ENCODE data around the gene OGFOD3.

The OGFOD3 gene

GRCh38 chr17:82446124-82446523, 27.7 kb upstream of the OGFOD3 start:
- no peak for DNase-seq

DNA sequence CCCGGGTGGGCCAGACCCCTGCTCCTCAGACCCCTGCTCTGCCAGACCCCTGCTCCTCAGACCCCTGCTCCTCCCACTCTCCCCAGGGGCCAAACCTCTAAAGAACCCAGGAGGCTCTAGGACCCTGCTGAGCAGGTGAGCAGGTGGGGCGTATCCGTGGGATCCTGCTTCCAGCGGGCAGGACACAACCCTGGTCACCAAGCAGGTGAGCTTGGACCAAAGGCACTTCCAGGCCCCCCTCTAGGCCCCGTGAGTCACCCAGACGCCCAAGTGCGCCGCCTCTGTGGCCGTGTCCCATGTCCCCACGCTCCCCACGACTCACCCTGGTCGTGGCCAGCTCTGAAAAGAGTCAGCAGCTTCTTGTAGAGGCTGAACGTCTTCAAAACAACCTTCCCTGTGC, 27.2 kb upstream of the OGFOD3 start:
- no peak for DNase-seq

GRCh38 chr17:82444941-82445521, 26.6 kb upstream of the OGFOD3 start:
- DNase-seq, result peak; percentile 31

DNA sequence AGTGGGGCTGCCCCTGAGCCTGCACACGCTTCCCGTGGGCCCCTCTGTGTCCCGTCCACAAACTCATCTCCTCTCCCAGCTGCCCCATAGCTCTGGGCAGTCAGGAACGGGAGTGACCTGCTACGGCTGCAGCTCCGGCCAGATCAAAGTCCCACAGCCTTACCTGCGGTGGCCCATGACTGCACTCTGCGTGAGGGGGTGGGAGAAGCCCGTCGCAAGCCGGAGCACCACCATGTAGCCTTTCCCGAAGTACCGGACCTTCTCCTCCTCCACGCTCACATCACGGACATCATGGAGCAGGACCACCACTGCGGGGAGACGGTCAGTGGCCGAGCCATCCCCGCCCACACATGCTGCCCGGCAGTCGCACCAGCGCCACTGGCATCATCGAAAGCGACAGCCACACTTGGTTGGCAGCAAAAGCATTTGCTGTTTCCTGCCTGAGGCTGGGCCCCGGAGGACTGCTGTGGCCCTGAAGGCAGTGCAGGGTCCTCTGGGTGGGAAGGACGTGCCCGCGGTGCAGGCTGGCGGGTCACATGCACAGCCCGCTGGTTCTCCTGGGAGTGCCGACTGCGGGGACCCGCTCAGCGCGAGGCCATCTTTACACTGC, 26.0 kb upstream of the OGFOD3 start:
- no peak for DNase-seq

- DNase-seq, result no peak
Observed at GRCh38 chr17:82443465-82444283, 25.3 kb upstream of the OGFOD3 start.

GRCh38 chr17:82442643-82443464, 24.5 kb upstream of the OGFOD3 start:
- DNase-seq, result no peak

DNA sequence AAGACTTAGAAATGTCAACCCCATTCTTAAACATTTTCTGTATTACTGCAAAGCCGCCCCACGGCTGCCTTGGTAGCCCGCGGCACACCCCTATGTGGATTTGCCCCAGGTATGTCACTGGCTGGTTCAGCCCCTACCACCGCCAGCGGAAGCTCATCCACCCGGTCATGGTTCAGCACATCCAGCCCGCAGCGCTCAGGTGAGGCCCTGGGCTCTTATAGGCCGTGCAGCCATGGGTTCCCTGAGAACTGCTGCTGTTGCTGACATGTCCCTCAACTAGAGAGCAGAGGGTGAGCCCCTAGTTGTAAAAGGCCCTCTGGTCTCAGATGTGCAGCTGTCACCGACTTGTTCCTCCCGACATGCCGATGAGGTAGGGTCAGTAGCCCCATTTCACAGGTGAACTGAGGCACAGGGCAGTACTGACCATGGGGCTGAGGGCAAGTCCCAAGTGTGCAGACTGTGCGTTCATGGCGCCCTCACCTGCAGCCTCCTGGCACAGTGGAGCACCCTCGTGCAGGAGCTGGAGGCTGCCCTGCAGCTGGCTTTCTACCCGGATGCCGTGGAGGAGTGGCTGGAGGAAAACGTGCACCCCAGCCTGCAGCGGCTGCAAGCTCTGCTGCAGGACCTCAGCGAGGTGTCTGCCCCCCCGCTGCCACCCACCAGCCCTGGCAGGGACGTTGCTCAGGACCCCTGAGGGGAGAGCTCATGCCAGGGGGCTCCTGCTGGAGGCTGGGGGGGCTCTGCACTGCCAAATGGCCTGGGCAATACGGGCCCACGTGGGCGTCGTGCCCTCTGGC, 23.5 kb upstream of the OGFOD3 start:
- DNase-seq, result no peak

DNA sequence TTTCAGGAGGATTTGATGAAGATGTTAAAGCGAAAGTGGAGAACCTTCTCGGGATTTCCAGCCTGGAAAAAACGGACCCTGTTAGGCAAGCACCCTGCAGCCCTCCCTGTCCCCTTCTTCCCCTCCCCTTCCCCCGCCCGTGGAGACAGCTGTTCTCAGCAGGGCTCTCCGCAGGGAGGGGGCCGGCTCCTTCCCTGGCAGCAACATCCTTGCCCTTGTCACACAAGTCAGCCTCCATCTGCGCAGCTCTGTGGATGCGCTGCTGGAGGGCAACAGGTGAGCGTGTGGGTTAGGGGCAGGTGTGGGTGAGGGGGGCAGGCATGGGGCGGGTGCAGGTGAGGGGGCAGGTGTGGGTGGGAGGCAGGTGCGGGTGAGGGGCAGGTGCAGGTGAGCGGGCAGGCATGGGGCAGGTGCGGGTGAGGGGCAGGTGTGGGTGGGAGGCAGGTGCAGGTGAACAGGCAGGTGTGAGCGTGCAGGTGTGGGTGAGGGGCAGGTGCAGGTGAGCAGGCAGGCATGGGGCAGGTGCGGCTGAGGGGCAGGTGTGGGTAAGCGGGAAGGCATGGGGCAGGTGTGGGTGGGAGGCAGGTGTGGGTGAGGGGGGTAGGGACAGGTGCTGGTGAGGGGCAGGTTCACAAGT, 22.7 kb upstream of the OGFOD3 start:
- DNase-seq, result no peak

DNA sequence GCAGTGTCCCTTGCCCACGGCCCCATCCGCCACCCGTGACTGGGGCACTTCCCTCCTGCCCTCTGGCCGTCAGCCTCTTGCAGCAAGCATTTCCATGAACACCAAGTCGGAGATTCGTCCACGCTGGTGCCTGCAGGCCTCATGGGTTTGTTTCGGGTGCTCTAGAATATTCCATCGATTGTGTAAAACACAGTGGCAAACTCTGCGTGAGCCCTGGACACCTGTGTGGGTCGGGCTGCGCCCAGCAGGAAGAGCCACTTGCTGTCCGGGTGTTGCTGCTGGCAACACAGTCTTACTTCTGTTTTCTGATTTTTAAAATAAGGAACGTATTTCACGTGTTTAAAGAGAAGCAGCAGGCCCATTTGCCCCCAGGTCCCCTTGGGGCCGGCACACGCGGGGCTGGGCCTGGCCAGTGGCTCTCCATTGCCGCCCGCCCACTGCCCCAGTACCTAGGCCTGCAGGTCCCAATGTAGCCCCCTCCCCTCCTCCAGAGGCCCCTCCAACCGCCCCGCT, 22.1 kb upstream of the OGFOD3 start:
- DNase-seq, result no peak

GRCh38 chr17:82439829-82440365, 21.5 kb upstream of the OGFOD3 start:
- no peak for DNase-seq

DNA sequence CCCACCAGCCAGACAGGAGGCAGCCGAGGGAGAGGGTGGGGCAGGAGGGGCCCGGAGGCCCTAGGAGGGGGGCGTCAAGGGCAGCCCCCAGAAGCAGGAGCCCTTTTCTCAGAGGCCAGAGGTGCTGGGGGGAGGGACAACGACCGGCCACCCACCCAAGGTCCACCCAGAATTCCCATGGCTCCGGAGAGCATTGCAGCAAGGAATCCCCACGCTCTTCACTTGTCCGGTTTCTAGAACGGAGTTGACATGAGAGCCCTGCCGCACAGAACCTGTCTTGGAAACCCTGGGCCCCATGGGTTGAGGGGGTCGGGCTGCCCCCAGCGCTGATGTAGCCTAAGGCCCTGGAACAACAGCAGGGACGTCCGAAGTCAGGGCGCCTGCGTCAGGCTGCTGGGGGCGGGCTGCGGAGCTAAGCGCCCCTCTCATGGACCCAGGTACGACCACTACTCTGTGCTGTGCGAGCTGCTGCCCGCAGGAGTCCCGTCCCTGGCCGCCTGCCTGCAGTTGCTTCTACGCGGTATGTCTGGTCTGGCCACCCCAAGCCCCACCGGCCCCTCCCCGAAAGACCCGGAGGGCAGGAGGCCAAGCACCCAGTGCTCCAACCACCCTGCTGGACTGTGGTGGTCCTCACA, 20.9 kb upstream of the OGFOD3 start:
- no peak for DNase-seq

DNA sequence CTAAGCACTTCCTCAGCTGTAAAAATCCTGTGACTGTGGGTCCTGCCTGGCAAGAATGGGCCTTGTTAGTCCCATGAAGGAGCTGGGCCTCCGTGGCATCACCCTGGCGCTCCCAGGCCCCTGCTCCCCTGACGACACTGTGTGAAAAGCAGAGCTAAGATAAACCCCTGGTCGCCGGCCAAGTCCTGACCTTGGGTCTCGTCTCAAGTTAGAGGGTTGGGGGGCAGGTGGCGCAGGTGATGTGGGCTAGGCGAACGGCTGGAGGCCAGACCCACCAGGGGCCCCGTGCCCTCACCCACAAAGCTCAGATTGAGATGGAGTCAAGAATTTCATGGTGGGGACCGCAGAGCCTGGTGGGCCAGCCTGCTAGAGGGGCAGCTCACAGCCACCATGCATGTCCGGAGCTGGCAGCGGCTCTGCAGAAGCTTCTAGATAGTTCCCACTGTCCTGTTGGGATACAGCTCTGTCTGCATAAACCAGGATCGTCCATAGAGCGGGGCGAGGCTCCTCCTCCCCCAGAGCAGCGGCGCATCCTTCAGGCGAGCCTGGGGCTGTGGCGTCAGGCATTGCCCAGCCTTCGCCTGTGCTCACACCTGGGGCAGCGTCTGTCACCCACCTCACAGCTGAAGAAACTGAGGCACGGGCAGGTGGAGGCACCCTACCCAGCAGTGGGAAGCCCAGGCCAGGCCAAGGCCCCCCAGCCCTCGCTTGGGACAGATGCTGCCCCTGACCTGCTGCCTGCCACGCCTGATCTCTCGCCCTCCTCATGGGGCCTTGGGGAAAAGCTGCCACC, 20.2 kb upstream of the OGFOD3 start:
- no peak for DNase-seq

GRCh38 chr17:82437325-82437668, 18.9 kb upstream of the OGFOD3 start:
- DNase-seq, result no peak

DNA sequence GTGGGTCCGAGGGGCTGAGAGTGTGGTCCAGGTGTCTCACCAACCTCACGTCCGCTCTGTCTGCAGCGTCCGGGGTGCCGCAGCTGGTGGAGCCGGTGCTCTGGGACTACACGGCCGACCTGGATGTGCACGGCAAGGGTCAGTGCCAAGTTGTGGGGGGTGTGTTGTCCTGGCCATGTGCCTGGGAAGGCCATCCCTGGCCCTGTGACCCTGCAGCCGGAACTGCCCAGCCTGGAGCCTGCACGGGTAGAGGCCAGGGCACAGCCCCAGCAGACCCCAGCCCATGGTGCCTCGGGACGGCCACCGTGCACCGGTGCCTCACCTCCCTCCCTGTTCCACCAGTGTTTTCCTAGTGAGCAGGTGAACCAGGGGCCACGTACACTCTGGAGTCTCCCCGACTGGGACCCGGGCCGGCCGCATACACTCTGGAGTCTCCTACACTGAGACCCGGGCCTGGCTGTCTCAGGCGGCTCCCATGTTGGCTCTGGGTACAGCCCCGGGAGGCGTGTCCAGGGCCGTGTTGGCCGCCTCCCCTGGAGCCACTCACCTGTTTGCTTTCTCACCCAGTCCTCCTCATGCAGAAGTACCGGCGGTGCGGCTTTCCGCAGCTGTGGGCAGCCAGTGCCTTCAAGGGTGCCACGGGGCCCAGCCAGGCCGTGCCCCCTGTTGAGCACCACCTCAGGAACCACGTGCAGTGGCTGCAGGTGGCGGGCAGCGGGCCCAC, 18.4 kb upstream of the OGFOD3 start:
- no peak for DNase-seq

DNA sequence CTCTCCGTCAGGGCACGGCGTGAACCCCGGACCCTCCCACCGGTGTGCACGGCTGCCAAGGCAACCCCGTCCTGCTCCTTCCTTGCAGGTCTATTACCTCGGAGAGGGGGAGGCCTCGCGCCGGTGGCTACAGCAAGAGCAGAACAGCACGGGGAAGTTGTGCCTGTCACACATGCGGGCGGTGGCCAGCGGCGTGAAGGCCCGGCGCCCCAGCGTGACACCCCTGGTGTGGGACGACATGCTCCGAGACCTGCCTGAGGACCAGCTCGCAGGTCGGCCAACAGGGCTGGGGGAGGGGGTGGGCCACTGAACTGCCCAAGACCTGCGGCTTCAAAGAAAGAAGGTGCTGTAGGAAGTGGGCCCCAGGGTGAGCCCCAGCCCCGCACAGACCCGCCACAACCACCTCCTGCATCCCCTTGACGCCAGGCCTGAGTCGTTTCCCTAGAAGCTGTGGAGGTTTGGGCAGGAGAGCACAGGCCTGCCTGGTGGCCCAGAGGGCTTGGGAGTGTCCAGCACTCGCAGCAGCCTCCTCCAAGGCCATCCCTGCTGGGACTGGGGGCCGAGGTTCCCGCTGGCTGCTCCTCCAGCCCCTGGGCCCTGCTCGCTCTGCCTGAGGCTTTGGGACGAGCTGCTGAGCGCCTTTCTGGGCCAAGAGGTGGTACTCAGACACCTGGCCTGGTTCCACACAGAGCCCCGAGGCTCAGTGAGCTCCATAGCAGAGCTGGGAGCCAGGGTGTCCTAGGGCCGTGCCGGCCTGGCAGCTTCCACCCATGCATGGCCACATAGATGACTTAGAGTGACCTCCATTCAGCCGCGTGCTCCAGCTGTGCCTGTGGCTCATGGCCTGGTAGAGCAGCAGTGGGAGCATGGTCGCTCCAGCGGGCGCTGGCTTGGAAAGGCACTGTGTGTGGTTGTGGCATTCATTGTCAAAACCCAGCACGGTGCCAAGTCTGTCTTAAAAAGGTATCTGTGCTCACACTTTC, 17.5 kb upstream of the OGFOD3 start:
- DNase-seq, result no peak

GRCh38 chr17:82435103-82435502, 16.7 kb upstream of the OGFOD3 start:
- DNase-seq, result no peak

GRCh38 chr17:82434216-82434565, 15.8 kb upstream of the OGFOD3 start:
- DNase-seq, result no peak

GRCh38 chr17:82433560-82434215, 15.3 kb upstream of the OGFOD3 start:
- no peak for DNase-seq
